ENCODE data around the gene F8.
"Not testable (repeated sequence)": the region's sequence is repeated elsewhere in the genome, so short reads cannot be mapped to it uniquely, and the experiment has no call there.

Gene F8

DNA sequence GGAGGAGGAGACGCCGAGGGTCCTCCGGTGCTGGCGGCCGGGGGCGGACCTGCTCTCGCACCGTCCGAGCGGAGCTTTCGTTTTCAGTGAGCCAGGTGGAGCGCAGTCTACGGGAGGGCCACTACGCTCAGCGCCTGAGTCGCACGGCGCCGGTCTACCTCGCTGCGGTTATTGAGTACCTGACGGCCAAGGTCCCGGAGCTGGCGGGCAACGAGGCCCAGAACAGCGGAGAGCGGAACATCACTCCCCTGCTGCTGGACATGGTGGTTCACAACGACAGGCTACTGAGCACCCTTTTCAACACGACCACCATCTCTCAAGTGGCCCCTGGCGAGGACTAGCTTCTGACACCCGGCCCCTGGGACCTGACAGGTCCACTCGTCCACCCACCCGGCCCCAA is 137.5 kb downstream of the F8 start:
- DNase-seq (ENCODE audit: low read depth) = not testable (repeated sequence)

DNA sequence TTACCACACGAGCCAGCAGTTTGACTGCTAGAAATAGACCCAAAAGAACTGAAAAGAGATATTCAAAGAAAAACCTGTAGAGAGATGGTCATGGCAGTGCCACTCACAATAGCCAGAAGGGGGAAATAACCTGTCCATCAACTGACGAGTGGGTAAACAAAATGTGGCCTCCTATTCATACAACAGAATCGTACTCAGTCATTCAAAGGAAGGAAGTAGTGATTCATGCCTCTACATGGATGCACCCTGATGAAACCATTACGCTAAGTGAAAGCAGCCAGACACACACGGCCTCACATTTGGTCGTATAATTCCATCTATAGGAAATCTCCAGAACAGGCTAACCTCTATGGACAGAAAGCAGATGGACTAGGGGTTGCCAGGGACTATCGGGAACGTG is 138.5 kb downstream of the F8 start:
- DNase-seq (ENCODE audit: low read depth) = not testable (repeated sequence)

DNA sequence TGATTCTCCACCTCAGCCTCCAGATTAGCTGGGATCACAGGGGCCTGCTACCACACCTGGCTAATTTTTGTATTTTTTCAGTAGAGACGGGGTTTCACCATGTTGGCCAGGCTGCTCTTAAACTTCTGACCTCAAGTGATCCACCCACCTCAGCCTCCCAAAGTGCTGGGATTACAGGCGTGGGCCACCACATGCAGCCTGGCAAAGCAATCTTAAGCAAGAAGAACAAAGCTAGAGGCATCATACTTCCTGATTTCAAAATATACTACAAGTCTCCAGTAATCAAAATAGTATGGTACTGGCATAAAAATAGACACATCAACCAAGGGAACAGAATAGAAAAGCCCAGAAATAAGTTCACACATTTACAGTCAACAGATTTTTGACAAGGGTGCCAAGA is 149.2 kb downstream of the F8 start:
- DNase-seq (ENCODE audit: low read depth) = no peak

DNA sequence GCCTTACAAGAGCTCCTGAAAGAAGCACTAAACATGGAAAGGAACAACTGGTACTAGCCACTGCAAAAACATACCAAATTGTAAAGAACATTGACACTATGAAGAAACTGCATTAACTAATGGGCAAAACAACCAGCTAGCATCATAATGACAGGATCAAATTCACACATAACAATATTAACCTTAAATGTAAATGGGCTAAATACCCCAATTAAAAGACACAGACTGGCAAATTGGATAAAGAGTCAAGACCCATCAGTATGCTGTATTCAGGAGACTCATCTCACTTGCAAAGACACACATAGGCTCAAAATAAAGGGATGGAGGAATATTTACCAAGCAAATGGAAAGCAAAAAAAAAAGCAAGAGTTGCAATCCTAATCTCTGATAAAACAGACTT is 154.0 kb downstream of the F8 start:
- not testable (repeated sequence) for DNase-seq (ENCODE audit: low read depth)

DNA sequence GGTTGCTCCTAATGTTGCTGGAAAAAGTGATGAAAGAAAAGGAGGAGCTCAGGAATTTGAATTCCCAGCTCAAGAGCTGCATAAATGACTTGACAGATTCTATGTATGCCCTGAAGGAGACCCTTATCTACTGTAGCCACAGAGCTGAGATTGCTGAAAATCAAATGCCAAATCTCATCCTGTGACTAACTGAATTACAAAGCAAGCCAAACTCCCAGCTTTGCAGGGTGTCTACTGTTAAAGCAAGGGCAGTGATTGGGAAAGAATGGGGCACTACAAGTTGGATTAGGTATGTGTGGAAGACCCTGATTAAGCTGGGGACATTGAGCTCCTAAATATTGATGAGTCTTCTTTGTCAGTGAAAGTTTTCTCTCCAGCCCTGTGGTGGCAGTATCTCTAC is 167.3 kb downstream of the F8 start:
- no peak for DNase-seq (ENCODE audit: low read depth)

DNA sequence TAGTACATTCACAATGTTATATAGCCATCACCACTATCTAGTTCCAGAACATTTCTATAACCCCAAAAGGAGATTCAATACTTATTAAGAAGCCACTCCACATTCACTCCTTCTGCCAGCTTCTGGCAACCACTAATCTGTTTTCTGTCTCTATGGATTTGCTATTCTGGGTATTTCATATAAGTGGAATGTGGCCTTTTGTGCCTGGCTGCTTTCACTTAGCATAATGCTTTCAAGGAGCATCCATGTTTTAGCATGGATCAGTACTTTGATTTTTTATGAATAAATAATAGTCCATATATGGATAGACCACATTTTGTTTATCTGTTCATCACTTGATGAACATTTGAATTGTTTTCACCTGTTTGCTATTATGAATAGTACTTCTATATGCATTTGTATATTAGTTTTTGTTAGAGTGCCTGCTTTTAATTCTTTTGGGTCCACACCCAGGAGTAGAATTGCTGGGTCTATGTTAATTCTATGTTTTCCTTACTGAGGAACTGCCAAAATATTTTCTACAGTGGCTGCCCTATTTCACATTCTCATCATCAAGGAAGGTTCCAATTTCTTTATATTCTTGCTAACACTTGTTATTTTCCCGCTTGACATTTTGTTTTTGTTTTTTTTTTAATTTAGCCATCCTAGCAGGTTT is 171.4 kb downstream of the F8 start:
- no peak for DNase-seq (ENCODE audit: low read depth)

DNA sequence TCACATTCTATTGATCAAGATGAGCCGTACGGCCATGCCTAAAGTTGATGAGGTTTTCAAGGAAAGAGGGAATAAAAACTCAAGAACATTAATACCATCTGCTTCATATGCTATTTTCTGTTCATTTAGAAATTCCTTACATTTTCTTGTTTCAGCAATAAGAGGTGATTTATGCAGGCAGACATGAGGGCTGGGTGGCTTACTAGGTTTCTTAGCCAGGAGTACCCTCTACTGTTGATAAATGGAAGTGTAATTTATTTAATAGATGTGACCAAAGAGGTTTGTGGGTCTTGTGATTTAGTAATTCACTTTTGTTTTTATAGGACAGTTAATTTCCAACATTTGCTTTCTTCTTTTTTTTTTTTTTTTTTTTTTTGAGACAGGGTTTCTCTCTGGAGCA is 181.7 kb downstream of the F8 start:
- DNase-seq (ENCODE audit: low read depth) = no peak

DNA sequence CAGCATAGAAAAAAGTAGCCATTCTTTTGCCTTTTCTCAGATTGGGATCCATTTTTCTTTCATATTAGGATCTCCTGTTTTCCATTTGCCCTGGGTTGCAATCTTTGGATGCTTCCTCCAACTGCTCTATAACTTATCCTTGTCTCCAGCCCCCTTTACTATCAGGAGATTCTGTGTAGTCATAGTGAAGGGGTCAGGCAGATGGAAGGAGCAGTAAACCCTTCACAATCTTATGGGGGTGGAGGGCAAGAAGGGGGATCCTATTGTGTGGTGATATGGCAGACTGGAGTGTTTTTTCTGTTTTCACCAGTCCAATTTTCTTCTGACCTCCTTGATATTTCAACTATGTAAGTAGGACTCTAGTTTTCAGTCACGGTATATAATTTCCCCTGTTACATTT is 186.4 kb downstream of the F8 start:
- DNase-seq (ENCODE audit: low read depth) = no peak

DNA sequence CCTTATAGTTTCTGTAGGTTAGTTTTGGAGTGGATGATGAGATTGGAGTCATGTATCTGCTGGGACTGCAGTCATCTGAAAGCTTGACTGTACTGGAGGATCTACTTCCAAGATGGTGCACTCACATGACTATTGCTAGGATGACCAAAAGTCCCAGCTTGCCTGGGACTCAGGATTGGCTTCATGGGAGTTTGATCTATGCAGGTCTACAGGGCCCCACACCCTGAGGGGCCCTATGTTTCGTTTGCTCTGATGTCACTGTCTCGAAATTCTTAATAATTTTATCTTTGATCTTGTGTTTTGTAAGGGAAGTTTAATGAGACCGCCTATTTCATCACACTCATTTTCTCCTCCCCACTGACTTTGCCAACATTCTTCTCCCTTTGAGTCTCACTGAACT is 188.0 kb downstream of the F8 start, which contains the start of gene SMIM9:
Gene SMIM9 (minus strand): TSS at position 101 of the 400 bp plus-strand sequence. CDS start 3,806 bp downstream, outside the sequence.
- no peak for DNase-seq (ENCODE audit: low read depth)

DNA sequence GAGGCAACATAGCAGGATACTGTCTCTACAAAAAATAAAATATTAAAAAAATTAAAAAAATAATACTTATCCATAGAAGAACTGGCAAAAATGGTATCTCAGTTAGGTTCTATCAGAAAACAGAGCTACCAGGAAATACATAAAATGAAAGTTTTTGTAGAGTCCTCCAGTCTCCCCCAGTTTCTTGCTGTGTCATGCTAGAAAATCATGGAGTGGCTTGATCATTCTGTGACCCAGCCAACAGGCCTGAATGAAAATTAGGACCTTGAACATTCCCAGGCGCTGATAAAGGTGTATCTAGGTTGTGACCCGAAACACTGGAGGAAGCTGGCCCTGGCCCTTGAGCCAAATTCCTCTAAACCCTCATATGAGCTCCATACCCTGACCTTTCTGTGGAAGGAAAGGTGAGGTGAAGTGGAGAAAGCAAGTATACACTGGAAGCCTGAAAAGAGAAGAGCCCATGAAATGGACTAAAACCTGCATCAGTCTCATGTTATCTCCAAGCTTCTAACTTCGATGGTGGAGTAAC is 188.7 kb downstream of the F8 start:
- DNase-seq (ENCODE audit: low read depth) = no peak

DNA sequence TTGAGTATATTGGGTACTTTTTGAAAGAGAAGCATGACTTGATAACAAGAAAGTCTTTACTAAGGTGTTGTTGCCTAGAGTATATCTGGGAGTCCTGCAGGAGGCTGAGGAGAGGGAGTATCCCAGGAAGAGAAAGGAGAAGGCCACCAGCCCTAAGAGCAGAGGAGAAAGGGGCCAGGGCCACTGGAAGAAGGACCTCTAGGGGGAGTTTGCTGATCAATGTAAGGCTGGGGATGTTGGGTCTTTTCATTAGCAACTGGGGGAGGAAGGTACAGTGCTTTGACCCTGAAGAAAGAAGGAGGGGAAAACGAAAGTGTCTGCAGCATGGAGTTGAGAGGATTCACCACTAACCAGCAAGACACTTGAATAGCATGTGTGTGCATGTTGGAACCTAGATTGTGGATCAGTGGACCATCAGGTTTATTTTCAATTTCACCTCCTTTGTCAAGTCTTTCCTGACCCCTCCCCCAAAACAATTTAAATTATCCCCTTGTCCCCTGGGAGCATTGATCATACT is 192.5 kb downstream of the F8 start:
- DNase-seq (ENCODE audit: low read depth) = no peak

DNA sequence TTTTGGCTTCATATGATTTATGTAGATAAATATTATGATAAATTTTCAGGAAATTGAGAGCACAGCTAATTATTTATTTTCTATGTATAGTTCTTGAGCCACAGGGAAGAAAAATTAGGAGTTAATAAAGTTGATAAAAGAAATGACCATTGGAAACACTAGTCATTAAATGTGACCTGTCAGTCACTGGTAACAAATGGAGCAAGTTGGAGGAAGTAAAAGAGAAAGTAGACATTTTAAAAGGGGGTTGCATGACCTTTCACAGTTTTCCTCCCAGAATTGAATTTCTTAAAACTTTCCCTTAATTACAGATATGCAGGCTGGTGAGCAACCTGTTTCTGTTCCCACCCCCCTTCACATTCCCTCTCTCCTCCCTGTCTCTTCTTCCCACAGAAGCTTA is 193.4 kb downstream of the F8 start:
- DNase-seq (ENCODE audit: low read depth) = no peak

DNA sequence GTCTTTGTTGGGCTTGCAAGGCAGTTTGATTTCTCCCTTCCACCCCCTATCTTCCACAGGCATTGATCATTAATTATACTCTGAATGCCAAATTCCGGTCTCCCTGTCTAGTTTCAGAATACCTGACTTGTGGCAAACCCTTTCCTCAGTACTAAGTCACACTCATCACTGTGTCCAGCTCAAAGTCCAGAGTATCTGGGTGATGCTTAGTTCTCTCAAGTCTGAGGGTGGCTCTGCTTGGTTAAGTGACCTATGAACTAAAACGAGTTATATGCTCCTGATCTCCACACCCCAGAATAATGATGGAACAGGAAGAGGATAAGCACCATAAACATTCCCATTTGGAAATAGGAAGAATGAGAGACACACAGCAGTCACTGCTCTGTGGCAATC is 194.5 kb downstream of the F8 start:
- no peak for DNase-seq (ENCODE audit: low read depth)

DNA sequence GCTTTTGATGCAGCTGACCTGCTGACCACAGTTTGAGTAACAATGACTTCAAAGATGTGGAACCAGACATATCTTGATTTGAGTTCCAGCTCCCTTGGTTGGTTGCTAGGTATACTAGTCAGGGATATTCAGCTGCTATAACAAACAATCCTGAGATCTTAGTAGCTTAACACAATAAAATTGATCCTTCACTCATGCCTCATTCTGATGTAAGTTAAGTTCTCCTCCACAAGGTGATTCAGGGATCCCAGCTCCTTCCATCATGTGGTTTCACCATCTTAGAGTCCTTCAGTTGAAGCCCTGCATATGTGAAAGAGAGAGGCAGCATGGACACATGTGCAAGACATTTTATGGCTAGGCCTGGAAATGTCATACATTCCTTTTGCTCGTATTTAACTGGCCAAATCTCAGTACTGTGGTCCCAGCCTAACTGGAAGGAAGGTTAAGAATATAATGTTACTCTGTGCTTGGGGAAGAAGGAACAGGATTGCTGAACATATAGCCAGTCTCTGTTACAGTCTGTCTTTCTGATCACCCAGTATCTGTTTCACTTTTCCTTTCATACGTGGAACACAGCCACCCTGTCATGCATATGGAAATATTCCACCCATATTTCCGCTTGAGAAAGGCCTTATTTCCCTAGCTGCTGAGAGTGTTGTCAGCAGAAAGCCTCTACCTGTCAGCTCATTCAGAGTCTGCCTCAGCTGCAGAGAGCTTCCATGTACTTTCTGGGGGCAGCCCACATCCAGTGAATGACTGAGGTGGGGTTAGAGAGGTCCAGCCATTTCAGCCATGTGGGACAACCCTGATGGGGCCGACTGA is 195.1 kb downstream of the F8 start:
- DNase-seq (ENCODE audit: low read depth) = no peak

DNA sequence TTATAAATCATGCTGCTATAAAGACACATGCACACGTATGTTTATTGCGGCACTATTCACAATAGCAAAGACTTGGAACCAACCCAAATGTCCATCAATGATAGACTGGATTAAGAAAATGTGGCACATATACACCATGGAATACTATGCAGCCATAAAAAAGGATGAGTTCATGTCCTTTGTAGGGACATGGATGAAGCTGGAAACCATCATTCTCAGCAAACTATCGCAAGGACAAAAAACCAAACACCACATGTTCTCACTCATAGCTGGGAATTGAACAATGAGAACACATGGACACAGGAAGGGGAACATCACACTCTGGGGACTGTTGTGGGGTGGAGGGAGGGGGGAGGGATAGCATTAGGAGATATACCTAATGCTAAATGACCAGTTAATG is 196.9 kb downstream of the F8 start:
- DNase-seq (ENCODE audit: low read depth) = not testable (repeated sequence)

DNA sequence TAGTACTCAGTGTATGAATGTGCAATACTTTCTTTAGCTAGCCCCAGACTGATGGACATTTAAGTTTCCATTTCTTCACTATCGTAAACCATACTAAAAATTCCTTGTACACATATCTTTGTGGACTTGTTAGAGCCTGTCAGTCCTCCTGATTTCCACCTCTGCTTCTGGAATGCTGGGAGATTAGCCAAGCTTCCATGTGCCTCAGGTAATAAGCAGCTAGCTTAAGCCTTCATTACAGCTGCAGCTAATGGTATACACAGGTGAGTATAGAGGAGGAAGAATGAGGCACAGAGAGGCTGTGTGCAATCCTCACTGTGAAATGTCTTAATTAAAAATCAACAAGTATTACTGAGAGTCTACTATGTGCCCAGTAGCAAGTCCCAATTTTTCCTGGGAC is 197.9 kb downstream of the F8 start:
- no peak for DNase-seq (ENCODE audit: low read depth)

DNA sequence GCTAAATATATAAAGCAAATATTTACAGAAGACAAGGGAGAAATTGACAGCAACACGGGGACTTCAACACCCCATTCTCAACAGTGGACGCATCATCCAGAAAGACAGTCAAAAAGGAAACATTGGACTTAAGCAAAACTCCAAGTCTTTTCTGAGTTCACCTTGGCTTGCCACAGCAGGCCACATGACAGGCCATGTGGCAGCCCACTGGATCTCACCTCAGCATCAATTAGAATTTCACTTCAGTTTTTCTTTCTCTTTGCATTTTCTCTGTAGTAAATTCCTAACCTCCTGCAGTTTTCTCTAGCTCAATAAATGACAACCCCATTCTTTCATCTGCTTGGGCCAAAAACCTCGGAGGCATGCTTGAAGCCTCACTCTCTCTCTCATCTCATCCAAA is 200.5 kb downstream of the F8 start:
- DNase-seq (ENCODE audit: low read depth) = no peak

DNA sequence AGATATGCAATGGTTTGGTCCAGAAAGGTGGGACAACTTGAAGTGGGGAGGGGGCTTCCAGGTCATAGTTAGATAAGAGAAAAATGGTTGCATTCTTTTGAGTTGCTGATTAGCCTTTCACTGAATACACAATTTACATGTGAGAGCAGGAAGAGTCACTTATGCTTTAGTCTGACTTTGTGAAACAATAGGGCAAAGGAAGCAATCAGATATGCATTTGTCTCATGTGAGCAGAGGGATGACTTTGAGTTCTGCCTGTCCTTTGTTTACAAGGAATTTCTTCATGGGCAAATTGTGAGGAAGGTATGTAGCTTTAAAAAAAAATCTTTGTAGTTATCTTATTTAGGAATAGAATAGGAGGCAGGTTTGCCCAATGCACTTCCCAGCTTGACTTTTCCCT is 201.0 kb downstream of the F8 start:
- DNase-seq (ENCODE audit: low read depth) = no peak

DNA sequence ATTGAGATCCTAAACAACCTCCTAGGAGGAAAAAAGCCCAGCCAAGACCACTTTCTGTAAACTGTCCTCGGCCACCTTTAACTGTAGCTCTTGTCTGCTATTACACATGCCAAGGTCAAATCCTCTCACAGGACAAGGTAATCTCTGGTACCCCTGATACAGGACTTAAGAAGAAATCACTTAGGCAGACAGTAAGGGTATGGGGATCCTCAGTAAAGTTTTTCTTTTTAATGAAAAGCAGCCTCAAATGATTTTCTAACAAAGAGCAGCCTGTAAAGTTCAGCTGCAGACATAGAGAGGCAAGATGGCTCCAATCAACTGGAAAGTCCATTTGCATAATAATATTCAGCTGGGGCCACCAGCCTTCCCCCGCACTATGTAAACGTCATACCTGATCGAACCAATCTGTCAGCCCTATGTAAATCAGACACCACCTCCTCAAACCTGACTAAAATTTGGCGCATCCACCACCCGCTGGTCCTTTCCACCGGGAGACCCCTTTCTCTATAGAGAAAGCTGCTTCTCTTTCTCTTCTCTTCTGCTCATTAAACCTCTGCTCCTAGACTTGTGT is 202.7 kb downstream of the F8 start:
- no peak for DNase-seq (ENCODE audit: low read depth)

DNA sequence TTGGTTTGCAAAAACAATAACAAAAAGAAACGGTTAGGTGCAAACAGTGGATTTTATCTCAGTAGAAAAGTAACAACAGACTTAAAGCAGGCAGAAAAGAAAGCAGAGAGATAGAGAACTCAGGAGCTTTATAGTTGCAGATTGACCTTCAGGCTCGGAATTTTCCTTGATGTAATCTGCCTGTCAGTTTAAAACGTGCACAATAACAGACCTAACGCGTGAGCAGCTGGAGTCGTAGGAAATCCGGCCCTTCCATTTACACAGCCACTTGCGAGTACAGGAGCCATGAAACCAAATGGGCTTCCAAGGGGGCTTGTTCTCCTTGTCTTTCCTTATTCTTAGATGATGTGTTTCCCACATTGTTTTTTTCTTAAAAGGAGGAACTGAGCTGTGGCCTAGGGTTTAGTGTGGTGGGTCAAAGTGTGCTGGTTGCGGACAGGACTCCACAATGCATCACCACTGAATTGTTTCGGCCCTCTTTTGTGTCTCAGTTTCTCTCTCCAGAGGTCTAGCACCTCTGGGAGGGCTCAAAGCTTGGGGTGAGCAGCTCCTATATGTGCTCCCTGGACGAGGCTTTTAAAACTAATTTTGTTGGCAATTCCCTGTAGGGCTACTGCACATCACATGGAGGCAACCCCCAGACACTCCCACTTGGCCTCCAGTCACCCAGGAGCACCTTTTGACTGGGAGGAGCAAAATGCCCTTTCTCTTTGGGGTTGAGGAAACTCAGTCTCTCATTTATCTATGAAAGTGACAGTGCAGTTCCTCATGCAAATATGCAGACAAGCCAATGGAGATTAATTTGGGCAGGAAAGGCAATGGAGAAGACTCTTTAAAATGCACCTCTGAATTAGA is 203.4 kb downstream of the F8 start:
- no peak for DNase-seq (ENCODE audit: low read depth)

DNA sequence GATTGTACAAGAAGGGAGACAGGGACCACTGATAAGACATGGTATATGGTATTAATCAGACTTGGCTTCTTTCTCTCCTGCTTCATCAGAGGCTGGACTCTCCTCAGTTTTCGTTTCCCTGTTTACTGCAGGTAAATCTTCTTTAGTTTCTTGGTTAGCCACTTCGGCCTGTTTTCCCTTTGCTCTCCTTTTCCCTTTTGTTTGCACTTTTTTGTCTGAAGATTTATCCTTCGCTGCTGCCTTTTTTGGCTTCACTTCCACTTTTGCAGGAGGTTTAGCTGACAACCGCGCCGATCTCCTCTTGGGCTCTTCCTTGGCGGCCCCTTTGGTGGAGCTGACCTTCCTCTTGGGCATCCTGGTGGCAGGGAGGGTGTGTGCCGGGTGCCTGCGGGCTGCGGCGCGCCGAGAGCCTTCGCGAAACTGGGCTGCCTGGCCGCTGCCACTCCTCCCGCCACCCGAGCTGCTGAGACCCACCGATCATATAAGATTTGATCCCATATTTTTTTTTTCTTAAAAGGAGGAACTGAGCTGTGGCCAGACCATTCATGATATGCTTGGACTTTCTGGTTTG is 205.4 kb downstream of the F8 start:
- DNase-seq (ENCODE audit: low read depth) = not testable (repeated sequence)
